ENCODE measurements around the gene LGALS9.
"Not testable (repeated sequence)": the region's sequence is repeated elsewhere in the genome, so short reads cannot be mapped to it uniquely, and the experiment has no call there.

The LGALS9 gene

DNA sequence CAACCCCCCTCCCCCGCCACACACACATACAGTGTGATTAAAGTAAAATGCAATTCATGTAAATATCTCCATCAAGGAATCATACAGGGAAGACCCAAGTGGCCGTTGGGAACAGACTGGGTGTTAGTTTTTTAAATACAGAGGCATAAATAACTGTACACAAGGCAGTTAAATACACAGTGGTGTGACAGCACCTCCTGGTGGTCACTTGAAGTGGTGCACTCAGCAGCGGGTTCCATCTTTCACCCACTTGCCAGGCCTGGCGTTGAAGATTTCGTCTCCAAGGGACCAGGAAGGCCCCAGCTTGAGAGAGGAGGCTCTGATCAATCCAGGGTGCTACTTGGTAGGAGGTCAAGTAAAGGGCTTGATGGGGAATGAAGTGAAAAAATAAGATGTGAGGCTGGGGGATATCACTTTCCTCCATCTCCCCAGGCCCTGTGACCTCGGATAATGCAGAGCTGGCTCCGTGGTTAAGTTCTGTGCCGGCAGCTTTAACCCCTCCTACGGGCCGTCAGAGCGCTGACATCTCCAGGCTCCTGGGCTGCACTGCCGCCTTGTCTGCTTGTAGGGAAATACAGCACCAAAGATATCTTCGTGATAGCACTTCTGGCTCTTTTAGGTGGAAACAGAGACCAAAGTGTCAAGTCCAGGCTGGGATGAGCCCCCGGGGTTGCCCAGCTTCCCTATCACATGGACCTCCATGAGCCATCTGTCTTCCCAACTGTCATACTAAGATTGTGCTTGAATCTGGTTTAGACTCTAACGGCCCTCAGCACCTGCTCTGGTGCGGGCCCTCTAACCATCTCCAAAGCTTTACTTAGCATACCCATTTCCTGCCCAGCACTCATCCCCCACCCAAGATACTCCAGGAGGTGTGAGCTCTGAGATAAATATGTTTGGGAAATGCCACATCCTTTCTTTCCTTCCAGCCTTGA is 20.7 kb downstream of the LGALS9 start:
- no peak overlapping the region for H3K4me3 ChIP-seq (ENCODE audit: low read depth, low read length)

DNA sequence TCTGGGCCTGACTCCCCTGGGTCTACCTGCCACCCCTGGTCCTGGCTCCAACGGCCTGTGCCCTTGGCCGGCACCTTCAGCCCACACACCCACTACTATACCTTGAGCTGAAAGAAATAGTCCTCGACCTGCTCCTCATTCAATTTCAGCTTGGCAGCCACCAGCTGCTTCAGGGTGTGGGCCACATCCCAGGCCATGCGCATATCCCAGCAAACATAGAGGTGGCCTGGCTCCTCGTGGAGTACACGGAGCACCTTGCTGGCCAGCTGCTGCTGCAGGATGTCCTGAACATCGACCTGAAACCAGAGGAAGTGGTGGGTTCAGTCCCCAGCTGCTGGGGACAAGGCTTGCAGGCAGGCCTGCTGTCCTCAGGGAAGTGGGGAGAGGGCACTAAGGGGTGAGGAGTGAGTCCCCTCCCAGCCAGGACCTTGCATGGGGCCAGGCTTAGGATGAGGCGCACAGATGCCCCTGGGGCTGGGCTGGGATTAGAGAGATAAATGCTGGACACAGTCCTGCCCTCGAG is 22.5 kb downstream of the LGALS9 start:
- H3K4me3 ChIP-seq (ENCODE audit: low read depth, low read length) = not testable (repeated sequence)

DNA sequence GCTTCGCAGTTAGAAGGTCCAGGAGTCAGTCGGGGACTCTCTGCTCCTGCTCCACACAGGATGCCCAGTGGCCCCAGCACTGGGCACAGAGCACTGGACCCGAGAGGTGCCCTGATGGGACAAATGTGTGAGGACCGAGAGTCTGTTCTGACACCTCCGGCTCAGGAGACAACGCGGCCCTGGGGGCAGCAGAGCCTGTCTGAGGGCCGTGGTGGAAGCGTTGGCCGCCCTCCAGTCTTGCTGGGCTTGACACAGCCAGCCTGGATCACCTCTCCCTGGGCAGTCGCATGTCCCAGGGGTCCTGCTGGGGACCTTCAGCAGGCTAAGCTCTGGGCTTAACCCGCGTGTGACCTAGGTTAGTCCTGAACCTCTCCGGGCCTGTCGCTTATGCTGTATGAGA is 23.1 kb downstream of the LGALS9 start:
- no peak overlapping the region for H3K4me3 ChIP-seq (ENCODE audit: low read depth, low read length)

DNA sequence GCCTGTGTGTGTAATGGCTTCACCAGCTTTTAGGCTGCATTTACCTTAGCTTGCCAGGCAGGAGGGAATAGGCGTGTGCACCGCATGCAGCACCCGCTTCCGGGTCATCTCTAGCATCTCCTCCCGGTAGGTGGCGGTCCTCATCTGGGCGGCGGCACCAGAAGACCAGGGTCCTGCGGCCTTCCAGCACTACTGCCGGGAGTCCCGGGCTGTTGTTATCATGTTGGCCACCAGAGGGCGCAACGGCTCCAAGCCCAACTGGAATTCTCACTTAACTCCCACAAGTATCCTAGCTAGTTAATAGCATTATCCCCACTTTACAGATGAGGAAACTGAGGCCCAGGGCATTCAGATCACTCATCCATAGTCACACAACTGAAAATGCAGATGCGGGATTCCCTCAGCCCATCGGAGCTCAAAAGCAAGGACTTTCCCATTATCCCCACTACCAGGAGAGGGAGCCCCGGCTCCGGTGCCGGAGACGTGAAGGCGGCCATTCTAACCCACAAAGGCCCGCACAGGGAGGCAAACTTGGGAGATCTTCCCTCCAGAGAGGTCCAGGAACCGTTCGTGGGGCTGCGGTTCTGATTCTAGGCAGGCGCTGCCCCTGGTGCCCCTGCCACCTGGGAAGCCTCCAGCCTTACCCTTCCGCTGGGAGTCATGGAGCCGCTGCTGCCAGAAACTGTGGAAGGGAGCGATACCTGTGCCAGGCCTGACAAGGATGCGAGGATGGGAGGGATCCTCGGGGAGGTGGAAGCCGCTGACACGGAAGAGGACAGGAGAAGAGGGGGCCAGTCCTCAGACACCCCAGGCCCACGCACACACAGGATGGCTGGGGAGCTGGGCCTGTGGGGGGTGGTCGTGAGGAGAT is 23.9 kb downstream of the LGALS9 start:
- no peak overlapping the region for H3K4me3 ChIP-seq (ENCODE audit: low read depth, low read length)

DNA sequence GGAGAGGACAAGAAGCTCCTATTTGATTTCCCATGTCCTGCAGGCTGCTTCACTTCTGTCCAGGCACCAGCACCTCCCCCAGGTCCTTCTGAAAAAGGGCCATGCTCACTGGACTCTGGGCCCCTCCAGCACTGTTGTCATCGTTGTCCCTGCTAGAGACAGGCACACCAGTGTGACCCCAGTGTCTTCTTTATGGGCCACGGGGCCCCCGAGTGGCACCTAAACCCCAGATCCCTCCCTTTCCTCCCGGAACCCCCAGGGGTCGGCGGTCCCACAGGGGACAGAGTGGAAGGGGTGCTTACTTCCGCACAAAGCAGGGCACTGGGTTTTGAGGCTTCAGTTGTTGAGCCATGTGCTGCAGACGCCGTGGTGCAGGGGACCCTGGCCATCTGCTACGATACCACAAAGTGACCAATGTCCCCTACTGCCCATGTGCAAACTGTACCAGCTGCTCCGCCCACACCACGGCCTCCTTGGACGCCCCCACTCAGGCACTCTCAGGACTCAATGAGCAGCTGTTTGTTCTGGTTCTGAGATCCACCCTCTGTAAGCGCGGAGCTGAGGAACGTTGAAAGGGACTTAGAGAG is 24.6 kb downstream of the LGALS9 start:
- not testable (repeated sequence) for H3K4me3 ChIP-seq (ENCODE audit: low read depth, low read length)

DNA sequence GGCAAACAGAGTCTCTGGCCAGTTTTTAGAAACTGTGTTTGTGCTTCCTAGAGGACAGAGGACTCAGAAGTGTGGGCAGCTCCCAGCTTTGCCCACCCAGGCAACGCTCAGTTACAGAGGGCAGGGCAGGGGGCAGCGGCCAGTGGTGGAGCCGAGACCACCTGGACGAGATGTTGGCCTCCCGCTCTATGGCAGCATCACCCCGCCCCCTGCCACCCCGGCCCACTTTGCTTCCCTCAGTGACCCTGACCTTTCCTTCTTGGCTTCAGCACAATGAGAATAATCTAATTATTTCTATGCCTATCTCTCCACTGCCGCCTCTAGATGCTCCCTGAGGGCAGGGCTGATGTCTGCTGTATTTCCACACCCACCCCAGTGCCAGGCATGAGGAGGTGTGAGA is 25.6 kb downstream of the LGALS9 start:
- not testable (repeated sequence) for H3K4me3 ChIP-seq (ENCODE audit: low read depth, low read length)

DNA sequence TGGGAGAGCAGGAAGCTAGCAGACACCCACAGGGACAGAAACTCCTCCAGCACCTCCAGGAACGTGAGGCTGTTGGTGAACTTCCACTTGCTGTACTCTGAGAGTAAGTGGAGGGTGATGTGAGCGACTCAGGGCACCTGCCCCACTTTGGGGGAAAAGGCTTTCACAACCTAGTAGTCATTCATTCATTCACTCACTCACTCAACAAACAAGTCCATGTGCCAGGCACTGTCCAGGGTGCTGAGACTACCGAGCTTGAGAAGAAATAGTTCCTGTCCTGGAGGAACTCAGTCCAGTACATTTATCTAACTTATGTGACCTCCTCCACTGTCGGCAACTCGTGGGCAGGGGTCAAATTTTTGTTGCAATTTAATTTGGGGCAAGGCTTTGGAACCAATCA is 26.6 kb downstream of the LGALS9 start:
- no peak overlapping the region for H3K4me3 ChIP-seq (ENCODE audit: low read depth, low read length)

DNA sequence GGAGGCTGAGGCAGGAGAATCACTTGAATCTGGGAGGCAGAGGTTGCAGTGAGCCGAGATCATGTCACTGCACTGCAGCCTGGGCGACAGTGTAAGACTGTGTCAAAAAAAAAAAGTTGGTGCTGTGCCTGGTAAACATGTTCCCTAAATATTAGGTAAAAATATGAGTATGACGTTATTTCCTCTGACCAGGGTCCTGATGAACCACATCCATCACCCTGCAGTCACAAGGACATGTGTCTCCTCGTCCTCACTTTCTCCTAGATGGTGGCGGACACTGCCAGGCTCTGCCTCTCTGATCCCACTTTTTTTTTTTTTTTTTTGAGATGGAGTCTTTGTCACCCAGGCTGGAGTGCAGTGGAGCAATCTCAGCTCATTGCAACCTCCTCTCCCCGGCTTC is 28.7 kb downstream of the LGALS9 start:
- no peak overlapping the region for H3K4me3 ChIP-seq (ENCODE audit: low read depth, low read length)

DNA sequence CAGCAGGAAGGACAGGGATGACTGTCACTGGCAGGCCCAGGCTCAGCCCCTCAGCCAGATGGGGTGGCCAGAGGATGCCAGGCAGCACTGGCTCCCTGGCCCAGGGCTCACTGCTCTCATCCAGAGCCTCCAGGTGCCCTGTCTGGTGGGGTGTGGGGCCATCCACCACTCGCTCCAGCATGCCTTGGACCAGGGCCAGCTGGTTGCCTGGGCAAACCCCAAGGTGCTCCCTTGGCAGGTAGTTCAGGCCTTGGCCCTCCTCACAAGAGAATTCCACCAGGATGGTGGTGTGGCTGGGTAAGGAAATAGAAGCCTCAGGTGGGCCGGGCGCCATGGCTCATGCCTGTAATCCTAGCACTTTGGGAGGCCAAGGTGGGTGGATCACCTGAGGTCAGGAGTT is 29.4 kb downstream of the LGALS9 start:
- H3K4me3 ChIP-seq (ENCODE audit: low read depth, low read length) = no peak overlapping the region

DNA sequence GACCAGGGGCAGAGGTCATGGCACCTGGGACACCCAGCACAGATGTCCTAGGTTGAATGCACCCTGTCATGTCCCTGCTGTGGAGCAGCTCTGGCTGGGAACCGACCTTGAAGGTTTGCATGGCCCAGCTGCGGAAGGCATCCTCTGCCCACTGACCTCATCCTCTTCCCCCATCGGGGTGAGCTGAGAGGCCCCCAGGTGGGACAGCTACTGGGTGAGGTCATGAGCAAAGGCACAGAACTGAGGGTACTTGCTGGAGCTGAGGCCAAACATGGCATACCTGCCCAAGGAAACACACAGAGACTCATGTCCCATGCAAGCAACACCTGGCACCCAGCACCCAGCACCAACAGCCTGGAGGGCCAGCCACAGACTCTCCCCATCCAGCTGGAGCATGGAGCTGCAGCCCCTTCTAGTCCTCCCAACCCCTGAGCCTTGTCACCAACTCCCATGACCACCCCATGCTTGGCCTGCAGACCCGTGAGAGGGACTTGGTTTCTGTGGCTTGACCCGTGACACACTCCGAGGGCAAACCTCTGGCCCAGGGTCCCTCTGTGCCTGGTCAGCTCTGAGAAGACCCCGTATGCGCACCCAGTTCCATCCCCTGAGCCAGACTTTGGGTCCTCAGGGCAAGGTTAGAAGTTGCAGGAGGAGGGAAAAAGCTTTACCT is 33.1 kb downstream of the LGALS9 start:
- H3K4me3 ChIP-seq (ENCODE audit: low read depth, low read length) = no peak overlapping the region

DNA sequence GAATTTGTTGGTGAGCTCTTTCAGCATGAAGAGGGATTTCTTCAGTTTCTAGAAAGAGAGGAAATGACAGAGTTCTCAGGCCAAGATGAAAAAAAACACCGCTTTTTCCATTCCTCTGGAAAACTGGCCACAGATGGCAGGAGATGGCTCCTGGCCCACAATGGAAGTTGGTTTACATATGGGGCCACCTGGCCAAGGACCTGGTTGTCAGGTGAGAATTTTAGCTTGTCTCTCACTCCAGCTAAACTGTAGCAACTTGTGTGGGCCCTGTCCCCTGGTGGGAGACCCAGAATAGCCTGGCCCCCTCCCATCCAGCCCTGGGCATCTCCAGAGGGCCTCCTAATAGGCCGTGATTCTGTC is 33.6 kb downstream of the LGALS9 start:
- no peak overlapping the region for H3K4me3 ChIP-seq (ENCODE audit: low read depth, low read length)

DNA sequence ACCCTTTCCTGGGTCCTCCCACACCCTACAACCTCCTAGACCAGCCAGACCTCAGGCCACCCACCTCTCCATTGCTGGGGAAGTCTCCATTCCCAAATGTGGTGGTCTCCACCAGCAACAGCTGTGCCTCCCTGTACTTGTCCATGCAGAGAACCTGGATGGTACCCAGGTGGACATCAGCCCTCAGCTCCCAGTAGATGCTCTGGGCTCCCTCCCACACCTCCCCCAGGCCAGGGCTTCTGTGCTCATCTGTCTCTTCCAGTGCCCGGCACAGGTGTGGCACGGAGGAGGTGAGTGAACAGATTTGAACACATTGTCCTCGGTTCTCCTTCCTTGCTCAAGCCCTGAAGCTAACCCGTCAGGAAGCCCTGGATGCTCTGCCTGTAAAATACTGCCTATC is 34.6 kb downstream of the LGALS9 start:
- H3K4me3 ChIP-seq (ENCODE audit: low read depth, low read length) = no peak overlapping the region

DNA sequence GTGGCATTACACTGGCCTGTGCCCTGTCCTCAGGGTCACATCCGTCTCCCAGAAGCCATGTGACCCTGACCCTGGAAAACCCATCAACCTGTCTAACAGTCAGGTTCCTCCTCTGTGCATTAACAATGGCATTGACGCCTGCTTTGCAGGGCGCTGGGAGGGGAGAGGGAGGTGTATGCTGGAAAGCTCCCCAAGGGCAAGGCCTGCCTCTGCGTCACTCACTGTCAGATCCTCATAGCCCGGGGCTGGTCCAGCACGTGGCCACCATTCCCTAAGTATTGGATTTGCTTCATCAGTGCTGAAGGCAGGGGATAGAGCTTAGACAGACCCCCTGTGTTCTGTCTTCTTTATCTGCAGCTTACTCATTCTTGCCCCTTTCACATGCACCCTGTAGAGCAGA is 35.3 kb downstream of the LGALS9 start:
- H3K4me3 ChIP-seq (ENCODE audit: low read depth, low read length) = not testable (repeated sequence)

DNA sequence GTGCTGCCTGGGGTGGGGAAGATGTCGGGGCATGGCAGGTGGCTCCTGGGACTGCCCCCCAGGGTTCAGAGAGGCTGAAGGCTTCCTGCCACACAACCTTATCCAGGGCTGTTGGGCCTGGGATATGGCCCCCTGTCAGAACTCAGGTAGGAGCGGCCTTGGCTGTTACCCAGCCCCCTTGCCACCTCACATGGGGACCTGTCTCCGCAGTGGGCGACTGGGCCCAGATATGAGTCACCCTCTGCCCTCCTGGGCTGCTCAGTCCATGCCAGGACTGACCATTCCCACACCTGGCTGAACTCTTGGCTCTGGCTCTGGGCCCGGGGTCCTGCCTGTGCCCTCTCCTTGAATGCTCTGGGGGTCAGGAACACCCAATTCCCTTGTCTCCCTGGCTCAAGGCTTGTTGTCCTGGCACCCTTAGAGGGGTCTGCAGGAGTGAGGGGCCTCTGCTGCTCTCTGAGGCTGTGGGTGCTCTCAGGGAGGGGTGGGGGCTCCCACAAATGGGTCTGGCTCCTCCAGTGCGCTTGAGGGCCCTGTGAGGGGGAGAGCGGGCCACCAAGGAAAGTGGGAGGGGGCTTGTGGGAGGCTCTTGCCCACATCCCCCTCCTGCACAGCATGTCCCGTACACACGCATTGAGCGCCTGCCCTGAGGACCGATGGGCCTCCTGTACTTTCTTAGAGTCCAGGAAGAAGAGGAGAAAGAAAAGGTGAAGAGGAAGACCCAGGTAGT is 36.0 kb downstream of the LGALS9 start:
- H3K4me3 ChIP-seq (ENCODE audit: low read depth, low read length) = no peak overlapping the region

DNA sequence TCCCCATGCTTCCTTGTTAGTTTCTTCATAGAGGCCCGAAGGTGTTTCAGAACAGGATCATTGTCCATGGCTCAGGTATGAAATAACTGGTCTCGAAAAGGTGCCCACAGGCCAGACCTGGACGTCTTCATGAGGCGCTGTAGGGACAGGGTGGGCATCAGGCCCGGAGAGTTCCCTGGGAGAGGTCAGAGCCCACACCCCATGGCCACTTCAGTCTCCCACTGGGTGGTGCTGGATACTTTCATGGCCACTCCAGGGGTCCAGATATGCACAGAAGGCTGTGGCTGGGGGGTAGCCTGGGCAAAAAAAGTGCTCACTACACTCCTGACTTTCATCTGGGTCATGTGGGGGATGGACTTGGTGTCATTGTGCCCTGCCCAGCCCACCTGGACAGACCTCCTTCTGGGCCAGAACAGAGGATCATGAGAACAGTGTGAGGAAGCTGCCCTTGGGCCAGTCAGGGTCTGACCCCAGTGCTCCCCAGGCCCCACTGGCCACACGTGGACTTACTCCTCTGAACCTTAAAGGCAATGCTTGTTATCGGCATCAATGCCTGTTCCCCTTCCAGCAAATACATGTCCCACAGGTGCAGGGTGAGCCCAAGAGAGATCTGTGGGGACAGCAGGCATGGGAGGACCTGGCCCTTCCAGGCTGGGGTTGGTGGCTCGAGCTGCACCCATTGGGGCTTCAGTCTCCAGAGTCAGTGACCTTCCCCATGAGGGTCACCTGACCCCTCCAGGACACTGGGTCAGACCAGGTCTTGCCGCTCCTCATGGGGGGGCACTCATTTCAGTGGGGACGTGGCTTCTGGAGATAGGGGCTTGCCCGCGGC is 36.9 kb downstream of the LGALS9 start:
- no peak overlapping the region for H3K4me3 ChIP-seq (ENCODE audit: low read depth, low read length)

DNA sequence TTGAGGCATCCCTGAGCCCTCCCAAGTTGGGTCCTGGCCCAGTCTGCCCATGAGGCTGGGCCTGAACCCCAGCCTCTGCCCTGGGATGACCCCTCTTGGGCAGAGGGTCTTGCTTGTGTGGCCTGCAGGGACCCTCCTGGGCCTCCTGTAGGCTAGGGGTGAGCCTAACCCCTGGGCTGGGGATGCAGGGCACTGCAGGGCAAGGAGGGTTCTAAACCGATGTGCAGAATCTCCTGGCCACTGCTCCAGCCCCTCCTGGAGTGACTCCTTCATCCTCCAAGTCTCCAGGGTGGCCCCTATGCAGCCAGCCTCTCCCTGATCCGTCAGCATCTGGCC is 37.5 kb downstream of the LGALS9 start:
- no peak overlapping the region for H3K4me3 ChIP-seq (ENCODE audit: low read depth, low read length)

DNA sequence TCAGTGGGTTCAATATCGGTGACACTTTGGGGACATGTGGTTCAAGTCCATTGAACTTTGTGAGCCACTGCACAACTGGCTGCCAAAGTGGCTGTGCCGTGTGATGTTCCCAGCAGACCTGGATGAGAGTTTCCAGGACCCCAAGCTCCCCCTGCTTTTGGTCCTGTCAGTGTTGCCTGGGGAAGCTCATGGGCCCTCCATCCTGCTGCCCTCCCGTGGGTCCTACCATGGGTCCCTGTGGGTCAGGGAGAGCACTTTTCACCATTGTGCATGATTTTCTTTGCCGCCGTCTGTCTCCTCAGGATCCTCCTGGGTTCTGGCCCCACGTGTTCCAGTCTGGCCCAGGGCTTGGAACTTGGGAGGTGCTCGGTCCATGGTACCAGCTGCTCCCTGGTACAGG is 38.1 kb downstream of the LGALS9 start:
- H3K4me3 ChIP-seq (ENCODE audit: low read depth, low read length) = no peak overlapping the region

DNA sequence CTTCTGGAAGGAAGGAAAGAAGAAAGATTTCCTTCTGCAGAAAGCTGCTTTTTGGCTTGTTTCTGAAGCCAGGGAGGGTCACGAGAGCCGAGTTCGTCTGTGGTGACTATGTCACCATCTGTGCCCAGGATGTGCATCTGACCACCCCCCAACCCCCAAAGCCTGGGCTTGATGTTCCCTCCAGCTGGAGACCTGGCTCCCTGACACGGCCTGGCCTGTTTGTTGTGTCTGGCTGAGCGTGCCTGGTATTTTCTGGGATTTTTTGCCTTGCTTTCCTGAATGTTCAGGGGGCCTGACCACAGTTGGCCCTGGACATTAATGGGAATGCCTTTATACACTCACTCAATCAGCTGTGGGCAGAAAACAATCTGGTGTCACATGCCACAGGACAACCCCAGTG is 38.9 kb downstream of the LGALS9 start:
- no peak overlapping the region for H3K4me3 ChIP-seq (ENCODE audit: low read depth, low read length)

DNA sequence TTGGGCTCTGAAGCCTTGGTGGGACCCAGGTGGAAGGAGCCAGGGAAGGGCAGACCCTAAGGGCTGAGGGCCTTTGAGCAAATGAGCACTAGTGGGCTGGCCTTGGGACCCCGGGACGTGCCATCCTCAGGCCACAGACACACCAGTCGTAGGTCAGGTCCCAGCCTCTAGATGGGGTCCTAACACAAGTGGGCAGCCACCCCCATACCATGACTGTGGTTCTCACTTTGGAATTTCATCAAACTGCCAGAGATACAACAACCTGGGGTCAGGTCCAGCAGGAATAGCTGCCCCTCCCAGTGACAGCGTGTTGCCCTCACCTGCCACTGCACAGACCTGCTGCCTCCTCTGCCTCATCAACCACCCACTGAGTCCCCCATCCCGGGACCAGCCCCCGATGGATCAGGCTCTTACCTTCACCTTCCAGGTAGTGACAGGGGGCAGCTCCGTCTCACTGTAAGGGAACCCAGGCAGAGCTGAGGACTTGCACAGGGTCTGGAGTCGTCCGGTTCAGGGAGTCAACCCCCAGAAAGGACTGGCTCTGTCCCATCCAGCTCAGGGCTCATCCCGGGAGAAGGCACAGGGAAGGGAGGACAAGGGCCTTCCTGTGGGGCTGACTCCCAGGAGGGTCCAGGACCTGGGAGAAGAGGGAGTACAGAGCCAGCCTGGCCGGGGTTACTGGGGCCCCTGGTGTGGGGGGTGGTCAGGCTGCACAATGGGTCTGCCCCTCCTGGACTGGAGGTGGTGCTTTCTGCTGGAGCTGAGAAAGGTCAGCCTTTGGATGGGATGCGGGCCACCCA is 40.0 kb downstream of the LGALS9 start:
- H3K4me3 ChIP-seq (ENCODE audit: low read depth, low read length) = no peak overlapping the region

Data from iPS-11a (cell line).